T47D (cell line): ENCODE results near the gene WBP1.
"Not testable (repeated sequence)": the region's sequence is repeated elsewhere in the genome, so short reads cannot be mapped to it uniquely, and the experiment has no call there.

Experiments
- DNase-seq, 2 experiments: peaks; one replicate each; pipeline versions ENCODE4 v3.0.0 to v3.0.0-alpha.2; 2011 to 2012; ENCODE audit warnings: low read depth in 1 of 2, low spot score in 1 of 2
- JUND ChIP-seq: IDR thresholded peaks from 2 replicates; pipeline ENCODE4 v1.6.1; 2012; ENCODE audit warnings: low read depth
- in situ Hi-C: cut with HindIII; loops from 2 replicates; pipeline ENCODE4 v1.10.0; 2016; ENCODE audit warnings: low sequenced_read_pairs, low pct_unique_long_range_greater_than_20kb

WBP1 gene

GRCh38 chr2:74448771-74449170 is 9.5 kb upstream of the WBP1 start:
- TF ChIP-seq JUND: no peak
- no peak for DNase-seq
- in situ Hi-C loops: no loop called here

DNA sequence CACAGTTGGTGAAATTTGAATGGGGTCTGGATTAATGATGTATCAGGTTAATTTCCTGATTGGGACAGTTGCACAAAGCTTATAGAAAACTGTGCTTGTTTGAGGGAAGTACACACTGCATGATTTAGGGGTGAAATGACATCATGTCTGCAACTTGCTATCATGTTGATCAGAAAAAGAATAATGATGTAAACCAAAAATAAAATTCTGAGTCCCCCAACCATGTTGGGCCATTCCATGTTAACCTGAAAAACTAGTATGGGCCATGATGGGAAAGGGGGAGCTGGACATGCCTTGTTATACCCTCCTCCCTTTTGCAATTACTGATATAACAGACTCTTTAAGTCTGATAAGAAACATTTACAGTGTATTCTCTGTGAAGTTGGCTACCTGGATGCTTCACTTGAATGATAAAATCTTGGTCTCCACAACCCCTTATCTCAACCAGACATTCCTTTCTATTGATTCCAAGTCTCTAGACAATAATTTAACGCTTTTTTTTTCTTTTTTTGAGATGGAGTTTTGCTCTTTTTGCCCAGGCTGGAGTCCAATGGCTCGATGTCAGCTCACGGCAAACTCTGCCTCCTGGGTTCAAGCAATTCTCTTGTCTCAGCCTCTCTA is 7.6 kb upstream of the WBP1 start:
- no peak for DNase-seq
- no peak for TF ChIP-seq JUND
- in situ Hi-C loops: no loop called here

GRCh38 chr2:74454654-74455511 is 3.4 kb upstream of the WBP1 start, which contains the start of gene INO80B:
Gene INO80B, plus strand, starts transcription at chr2:74455087. Its CDS starts 30 bp downstream, at chr2:74455117.
- peak; percentile 59 to 97 for DNase-seq
- no peak for TF ChIP-seq JUND
- in situ Hi-C loops: no loop called here

DNA sequence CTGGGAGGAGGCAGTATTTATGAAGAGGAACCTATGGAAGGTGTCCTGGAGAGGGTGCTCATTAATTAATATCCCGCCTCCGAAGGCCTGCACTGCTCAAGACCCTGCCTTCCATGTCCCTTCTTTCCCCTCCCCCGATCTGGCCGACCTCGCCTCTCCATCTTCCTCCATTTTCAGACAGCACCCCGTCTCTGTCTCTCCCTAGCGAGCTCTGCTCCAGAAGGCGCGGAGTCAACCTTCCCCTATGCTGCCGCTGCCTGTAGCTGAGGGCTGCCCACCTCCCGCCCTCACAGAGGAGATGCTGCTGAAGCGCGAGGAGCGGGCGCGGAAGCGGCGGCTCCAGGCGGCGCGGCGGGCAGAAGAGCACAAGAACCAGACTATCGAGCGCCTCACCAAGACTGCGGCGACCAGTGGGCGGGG is 1.1 kb upstream of the WBP1 start:
- no peak for TF ChIP-seq JUND
- in situ Hi-C loops: no loop called here
- no peak for DNase-seq

DNA sequence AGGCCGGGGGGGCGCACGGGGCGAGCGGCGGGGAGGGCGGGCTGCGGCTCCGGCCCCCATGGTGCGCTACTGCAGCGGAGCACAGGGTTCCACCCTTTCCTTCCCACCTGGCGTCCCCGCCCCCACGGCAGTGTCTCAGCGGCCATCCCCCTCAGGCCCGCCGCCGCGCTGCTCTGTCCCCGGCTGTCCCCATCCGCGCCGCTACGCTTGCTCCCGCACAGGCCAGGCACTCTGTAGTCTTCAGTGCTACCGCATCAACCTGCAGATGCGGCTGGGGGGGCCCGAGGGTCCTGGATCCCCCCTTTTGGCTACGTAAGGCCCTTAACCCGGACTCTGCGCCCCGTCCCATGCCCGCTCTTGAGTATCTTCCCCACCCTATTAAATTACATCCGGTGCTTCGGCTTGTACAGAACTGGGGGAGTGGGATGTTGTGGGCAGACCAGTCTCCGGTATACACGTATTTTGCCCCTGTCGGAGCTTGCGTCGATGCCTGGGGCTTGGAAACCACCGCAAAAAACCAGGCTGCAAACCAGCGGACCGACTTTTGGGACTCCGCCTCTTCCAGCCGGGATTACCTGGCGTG is 598 bp upstream of the WBP1 start:
- DNase-seq: peak; percentile 38 to 80
- in situ Hi-C loops: no loop called here

DNA sequence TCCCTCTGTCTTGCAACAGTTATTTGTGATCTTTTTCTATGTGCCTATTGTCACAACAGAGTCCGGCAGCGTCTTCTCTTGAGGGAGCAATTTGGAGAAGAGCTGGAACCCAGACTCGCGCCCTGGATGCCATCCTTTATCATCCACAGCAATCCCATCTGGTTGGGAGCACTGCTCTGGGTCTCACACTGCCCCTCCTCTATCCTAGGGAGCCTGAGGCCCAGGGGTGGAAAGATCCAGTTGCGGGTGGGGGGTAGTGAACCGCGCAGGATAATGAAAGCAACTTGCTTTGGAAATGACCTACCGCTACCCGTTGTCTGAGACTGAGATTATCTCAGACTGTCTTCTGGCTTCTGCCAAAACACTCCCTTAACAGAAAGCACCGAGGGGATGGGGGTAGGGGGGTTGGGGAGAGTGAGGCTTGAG is 713 bp downstream of the WBP1 start:
- in situ Hi-C loops: no loop called here
- no peak for TF ChIP-seq JUND
- DNase-seq: no peak

More for the DNA sequence above, 598 bp upstream of the WBP1 start:
- no peak for TF ChIP-seq JUND

DNA sequence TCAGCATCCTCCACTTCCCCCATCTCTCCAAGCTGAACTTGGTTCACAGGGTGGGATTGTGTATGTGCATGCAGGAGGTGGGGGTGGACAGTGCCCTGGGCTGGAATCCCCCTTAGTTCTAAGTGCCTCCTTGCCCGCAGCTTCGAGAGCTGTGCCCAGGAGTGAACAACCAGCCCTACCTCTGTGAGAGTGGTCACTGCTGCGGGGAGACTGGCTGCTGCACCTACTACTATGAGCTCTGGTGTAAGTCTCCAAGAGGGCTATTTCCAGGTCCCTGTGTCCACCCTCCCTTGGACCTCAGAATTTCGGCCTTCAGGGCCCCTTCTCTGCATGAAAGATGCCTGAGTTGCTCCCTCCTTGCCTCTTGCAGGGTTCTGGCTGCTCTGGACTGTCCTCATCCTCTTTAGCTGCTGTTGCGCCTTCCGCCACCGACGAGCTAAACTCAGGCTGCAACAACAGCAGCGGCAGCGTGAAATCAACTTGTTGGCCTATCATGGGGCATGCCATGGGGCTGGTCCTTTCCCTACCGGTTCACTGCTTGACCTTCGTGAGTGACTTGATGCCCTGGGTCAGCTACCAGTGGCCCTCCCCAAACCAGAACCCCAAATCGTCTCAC is 1.4 kb downstream of the WBP1 start:
- in situ Hi-C loops, DNase-seq: not testable (repeated sequence)

- DNase-seq, in situ Hi-C loops: not testable (repeated sequence)
These were observed 1.9 kb downstream of the WBP1 start for GRCh38 chr2:74460187-74460586.

GRCh38 chr2:74461187-74462053 is 3.2 kb downstream of the WBP1 start:
- in situ Hi-C loops: no loop called here
- peak in 1 of 2 experiments; percentile 29 for DNase-seq
- TF ChIP-seq JUND: no peak; the same call in 1 of the 2 replicates

DNA sequence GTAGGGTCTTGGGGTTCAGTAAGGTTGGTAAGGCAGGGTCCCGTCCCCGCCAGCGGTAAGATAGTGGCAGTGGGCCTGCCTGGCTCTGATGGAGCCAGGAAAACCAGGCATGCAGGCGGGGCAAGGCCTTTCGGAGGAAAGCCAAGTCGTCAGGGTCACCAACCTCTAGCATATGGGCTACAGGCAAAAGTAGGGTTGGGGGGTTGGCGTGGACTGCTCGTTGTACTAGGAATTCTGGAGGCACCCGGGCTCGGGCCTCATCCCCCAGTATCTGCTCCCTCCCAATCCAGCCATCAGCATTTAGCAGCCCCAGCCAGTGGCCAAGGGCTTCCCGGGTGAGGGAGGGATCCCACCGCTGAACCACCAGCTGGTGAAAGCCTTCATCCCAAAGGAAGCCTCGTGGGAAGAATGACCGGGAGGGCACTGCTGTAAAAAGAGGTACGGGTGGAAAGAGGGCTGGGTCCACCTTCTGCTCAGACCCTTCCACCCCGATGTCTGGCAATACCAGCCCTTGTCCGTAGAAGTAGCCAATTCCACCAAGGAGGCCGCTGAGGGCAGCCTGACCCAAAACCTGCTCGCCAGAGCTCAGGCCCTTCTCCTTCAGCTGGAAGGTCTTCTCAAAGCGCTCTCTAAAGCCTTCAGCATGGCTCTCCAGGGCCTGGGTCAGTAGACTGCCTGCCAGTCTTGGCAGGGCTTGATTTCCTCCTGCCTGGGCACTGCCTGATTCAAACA is 4.0 kb downstream of the WBP1 start:
- no peak for TF ChIP-seq JUND
- DNase-seq: no peak
- in situ Hi-C loops: no loop called here

- in situ Hi-C loops: no loop called here
- TF ChIP-seq JUND: no peak
- no peak for DNase-seq
These were observed 4.5 kb downstream of the WBP1 start for GRCh38 chr2:74462786-74463105.

- no peak for DNase-seq
- in situ Hi-C loops: no loop called here
- no peak for TF ChIP-seq JUND
These were observed 6.2 kb downstream of the WBP1 start for GRCh38 chr2:74464406-74464805.

- in situ Hi-C loops, DNase-seq: not testable (repeated sequence)
These were observed 12.5 kb downstream of the WBP1 start for GRCh38 chr2:74470742-74471141.
